GM12891 (cell line): Measurements from ENCODE around the gene CABLES1.

Experiments used
- POLR2A ChIP-seq: IDR thresholded peaks from 2 replicates; pipeline ENCODE4 v1.6.1; 2011; ENCODE audit warnings: low read depth, low read length, control low read depth
- POLR2AphosphoS5 ChIP-seq: IDR thresholded peaks from 2 replicates; pipeline ENCODE4 v1.6.1; 2011; ENCODE audit warnings: low read depth, low read length, control low read depth

DNA sequence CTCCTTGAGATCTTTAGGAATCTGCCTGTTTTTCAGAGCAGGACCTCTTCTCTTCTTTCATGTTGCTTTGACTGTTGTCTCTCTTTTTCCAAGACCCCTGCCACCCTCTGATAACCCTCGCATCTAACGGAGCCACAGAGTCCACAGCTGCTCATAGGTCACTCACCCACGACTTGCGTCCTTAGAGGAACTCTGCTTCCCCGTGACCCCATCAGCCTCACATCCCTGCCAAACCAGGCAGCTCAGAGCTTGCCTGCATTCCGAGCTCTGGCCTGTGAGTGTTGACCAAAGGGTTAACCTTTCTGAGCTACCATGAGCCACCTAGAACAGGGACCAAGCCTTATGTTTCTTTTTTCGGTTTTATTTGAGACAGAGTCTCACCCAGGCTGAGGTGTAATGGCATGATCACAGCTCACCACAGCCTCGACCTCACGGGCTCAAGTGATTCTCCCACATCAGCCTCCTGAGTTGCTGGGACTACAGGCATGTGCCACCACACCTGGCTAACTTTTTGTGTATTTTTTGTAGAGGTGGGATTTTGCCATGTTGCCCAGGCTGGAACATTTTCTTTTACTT lies 36.4 kb downstream of the CABLES1 start:
- TF ChIP-seq POLR2A = no peak
- no peak for TF ChIP-seq POLR2AphosphoS5
